Measurements from ENCODE around the gene GPBP1. TPM values are rescaled to one million over a fixed set of nuclear protein-coding genes. Genes with fewer than 3 reads are reported as not detected.

Gene GPBP1
- total and polyA plus RNA-seq, 5 donors from 2014 or later: 88.8 to 171 (median 98.5) TPM

DNA sequence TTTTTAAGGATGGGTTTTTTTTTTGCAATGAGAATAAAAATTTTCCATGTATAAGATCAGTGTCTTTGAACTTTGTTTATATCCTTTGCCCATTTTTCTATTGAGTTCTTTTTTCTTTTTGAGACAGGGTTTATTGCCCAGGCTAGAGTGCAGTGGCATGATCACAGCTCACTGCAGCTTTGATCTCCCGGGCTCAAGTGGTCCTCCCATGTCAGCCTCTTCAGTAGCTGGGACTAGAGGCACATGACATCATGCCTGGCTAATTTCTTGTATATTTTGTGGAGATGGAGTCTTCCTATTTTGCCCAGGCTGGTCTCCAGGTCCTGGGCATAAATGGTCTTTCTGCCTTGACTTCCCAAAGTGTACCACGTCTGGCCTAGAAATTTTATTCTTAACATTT lies 21.2 kb downstream of the GPBP1 start:
- H3K4me3 Mint-ChIP-seq: no peak overlapping the region
- Histone ChIP-seq H3K9me3 (ENCODE audit: control insufficient read depth in 2 of 2, low read length in 2 of 2) (no peaks in the 10 kb centered on the region), H3K27me3 (ENCODE audit: control insufficient read depth, insufficient read depth, low read length) (no peaks in the 10 kb centered on the region), H3K36me3 (ENCODE audit: control insufficient read depth, insufficient read depth, low read length) (peaks cover 25% of the 10 kb centered on the region), H3K27ac (ENCODE audit: insufficient read depth, low read length, poor library complexity, severe bottlenecking) (no peak overlapping the region), H3K4me3 (ENCODE audit: low read depth, low read length) (no peak overlapping the region), H3K4me1 (ENCODE audit: control insufficient read depth, insufficient read depth, low read length, poor library complexity, severe bottlenecking) (peaks cover 50% of the 10 kb centered on the region)
- H3K27me3 Mint-ChIP-seq: no peaks in the 10 kb centered on the region
- peaks cover 0 to 3% (median 0%) of the 10 kb centered on the region in 7 donors for H3K9me3 Mint-ChIP-seq
- peaks cover 41 to 83% (median 64%) of the 10 kb centered on the region in 4 donors for H3K4me1 Mint-ChIP-seq
- no peak for DNase-seq
- ATAC-seq (ENCODE audit: low read depth in 2 of 2): no peak
- H3K36me3 Mint-ChIP-seq: peaks cover 43% of the 10 kb centered on the region
- H3K27ac Mint-ChIP-seq: peak overlapping the region in 1 of 3 donors; percentile 42

GRCh38 chr5:57199866-57200265 lies 26.0 kb downstream of the GPBP1 start:
- Mint-ChIP-seq H3K4me1 (peaks cover 44 to 82% (median 66%) of the 10 kb centered on the region in 4 donors), H3K27ac (peak overlapping the region in 2 of 3 donors; percentile 60 to 81), H3K36me3 (peaks cover 20% of the 10 kb centered on the region), H3K27me3 (no peaks in the 10 kb centered on the region), H3K9me3 (no peaks in the 10 kb centered on the region), H3K4me3 (peak overlapping the region; percentile 7 to 74 (median 44))
- Histone ChIP-seq H3K27me3 (ENCODE audit: control insufficient read depth, insufficient read depth, low read length) (no peaks in the 10 kb centered on the region), H3K9me3 (ENCODE audit: control insufficient read depth in 2 of 2, low read length in 2 of 2) (no peaks in the 10 kb centered on the region), H3K4me1 (ENCODE audit: control insufficient read depth, insufficient read depth, low read length, poor library complexity, severe bottlenecking) (peaks cover 53% of the 10 kb centered on the region), H3K36me3 (ENCODE audit: control insufficient read depth, insufficient read depth, low read length) (peaks cover 14% of the 10 kb centered on the region), H3K4me3 (ENCODE audit: low read depth, low read length) (peak overlapping the region; percentile 33), H3K27ac (ENCODE audit: insufficient read depth, low read length, poor library complexity, severe bottlenecking) (peak overlapping the region; percentile 41)
- ATAC-seq (ENCODE audit: low read depth in 2 of 2) (no peak), DNase-seq (peak in 1 of 3 donors; percentile 57)

GRCh38 chr5:57202811-57203210 lies 29.0 kb downstream of the GPBP1 start:
- H3K9me3 ChIP-seq (ENCODE audit: control insufficient read depth in 2 of 2, low read length in 2 of 2): no peaks in the 10 kb centered on the region
- H3K4me1 ChIP-seq (ENCODE audit: control insufficient read depth, insufficient read depth, low read length, poor library complexity, severe bottlenecking): peaks cover 67% of the 10 kb centered on the region
- peaks cover 6% of the 10 kb centered on the region for H3K36me3 Mint-ChIP-seq
- no peaks in the 10 kb centered on the region for H3K27me3 Mint-ChIP-seq
- H3K9me3 Mint-ChIP-seq: no peaks in the 10 kb centered on the region
- H3K4me1 Mint-ChIP-seq: peaks cover 46 to 89% (median 72%) of the 10 kb centered on the region in 4 donors
- H3K36me3 ChIP-seq (ENCODE audit: control insufficient read depth, insufficient read depth, low read length): peaks cover 3% of the 10 kb centered on the region
- H3K27ac Mint-ChIP-seq: peak overlapping the region; percentile 28 to 89 (median 84)
- no peak for DNase-seq
- H3K4me3 ChIP-seq (ENCODE audit: low read depth, low read length): no peak overlapping the region
- H3K27ac ChIP-seq (ENCODE audit: insufficient read depth, low read length, poor library complexity, severe bottlenecking): peak overlapping the region; percentile 51
- no peak for ATAC-seq (ENCODE audit: low read depth in 2 of 2)
- peak overlapping the region in 2 of 4 donors; percentile 17 to 56 for H3K4me3 Mint-ChIP-seq
- no peaks in the 10 kb centered on the region for H3K27me3 ChIP-seq (ENCODE audit: control insufficient read depth, insufficient read depth, low read length)

- DNase-seq (no peak), ATAC-seq (ENCODE audit: low read depth in 2 of 2) (no peak)
- H3K9me3 Mint-ChIP-seq: no peaks in the 10 kb centered on the region
- H3K27me3 Mint-ChIP-seq: no peaks in the 10 kb centered on the region
- Histone ChIP-seq H3K27me3 (ENCODE audit: control insufficient read depth, insufficient read depth, low read length) (no peaks in the 10 kb centered on the region), H3K36me3 (ENCODE audit: control insufficient read depth, insufficient read depth, low read length) (no peaks in the 10 kb centered on the region), H3K4me1 (ENCODE audit: control insufficient read depth, insufficient read depth, low read length, poor library complexity, severe bottlenecking) (peaks cover 72% of the 10 kb centered on the region), H3K9me3 (ENCODE audit: control insufficient read depth in 2 of 2, low read length in 2 of 2) (no peaks in the 10 kb centered on the region), H3K4me3 (ENCODE audit: low read depth, low read length) (no peak overlapping the region), H3K27ac (ENCODE audit: insufficient read depth, low read length, poor library complexity, severe bottlenecking) (no peak overlapping the region)
- no peaks in the 10 kb centered on the region for H3K36me3 Mint-ChIP-seq
- H3K27ac Mint-ChIP-seq: peak overlapping the region in 1 of 3 donors; percentile 62
- peaks cover 35 to 90% (median 77%) of the 10 kb centered on the region in 4 donors for H3K4me1 Mint-ChIP-seq
- peak overlapping the region in 2 of 4 donors; percentile 42 to 49 for H3K4me3 Mint-ChIP-seq
These were observed 33.3 kb downstream of the GPBP1 start for GRCh38 chr5:57207007-57207653.

DNA sequence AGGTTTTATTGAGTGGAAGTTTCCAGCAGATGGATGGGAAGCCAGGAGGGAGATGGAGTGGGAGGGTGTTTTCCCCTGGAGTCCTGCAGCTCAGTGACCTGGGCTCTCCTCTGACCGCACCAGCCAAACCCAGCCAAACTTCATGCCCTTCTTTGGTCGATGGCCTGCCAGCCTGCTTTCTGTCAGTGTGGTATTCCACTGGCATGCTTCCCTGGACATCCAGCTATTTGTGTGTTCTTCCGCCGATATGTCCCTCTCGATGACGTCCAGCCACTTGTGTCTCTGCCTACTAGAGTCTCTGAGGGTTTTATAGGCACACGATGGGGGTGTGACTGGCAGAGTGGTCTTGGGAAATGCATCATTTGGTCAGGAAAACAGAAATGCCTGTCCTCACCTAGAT lies 33.8 kb downstream of the GPBP1 start:
- Mint-ChIP-seq H3K27me3 (no peaks in the 10 kb centered on the region), H3K27ac (no peak overlapping the region), H3K4me3 (peak overlapping the region in 2 of 4 donors; percentile 49 to 61), H3K4me1 (peaks cover 33 to 90% (median 78%) of the 10 kb centered on the region in 4 donors), H3K9me3 (no peaks in the 10 kb centered on the region), H3K36me3 (no peaks in the 10 kb centered on the region)
- Histone ChIP-seq H3K27me3 (ENCODE audit: control insufficient read depth, insufficient read depth, low read length) (no peaks in the 10 kb centered on the region), H3K9me3 (ENCODE audit: control insufficient read depth in 2 of 2, low read length in 2 of 2) (no peaks in the 10 kb centered on the region), H3K27ac (ENCODE audit: insufficient read depth, low read length, poor library complexity, severe bottlenecking) (no peak overlapping the region), H3K4me1 (ENCODE audit: control insufficient read depth, insufficient read depth, low read length, poor library complexity, severe bottlenecking) (peaks cover 70% of the 10 kb centered on the region), H3K4me3 (ENCODE audit: low read depth, low read length) (no peak overlapping the region), H3K36me3 (ENCODE audit: control insufficient read depth, insufficient read depth, low read length) (no peaks in the 10 kb centered on the region)
- ATAC-seq (ENCODE audit: low read depth in 2 of 2) (no peak), DNase-seq (no peak)

DNA sequence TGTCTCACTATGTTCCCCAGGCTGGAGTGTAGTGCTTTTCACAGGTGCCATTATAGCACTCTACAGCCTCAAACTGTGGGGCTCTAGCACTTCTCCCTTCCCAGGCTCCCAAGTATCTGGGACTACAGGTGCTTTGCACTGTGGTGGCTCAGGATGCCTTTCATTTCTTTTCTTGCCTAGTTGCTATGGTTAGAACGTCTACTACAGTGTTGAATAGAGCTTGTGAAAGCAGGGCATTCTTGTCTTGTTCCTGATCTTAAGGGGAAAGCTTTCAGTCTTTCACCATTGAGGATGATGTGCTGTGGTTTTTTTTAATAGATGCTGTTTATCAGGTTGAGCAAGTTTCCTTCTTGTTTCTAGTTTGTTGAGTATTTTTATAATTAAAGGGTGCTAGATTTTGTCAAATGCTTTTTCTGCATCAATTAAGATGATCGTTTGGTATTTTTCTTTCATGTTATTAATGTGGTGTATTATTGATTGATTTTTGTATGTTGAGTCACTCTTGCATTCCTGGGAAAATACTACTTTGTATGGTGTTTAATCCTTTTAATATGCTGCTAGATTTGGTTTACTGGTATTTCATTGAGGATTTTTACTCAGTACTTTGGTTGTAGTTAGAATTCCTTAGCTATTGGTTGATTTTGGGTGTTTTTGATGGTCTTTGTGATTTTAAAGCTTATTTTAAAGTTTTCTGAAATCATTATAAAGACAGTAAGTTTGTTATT lies 35.6 kb downstream of the GPBP1 start:
- Histone ChIP-seq H3K27ac (ENCODE audit: insufficient read depth, low read length, poor library complexity, severe bottlenecking) (peak overlapping the region; percentile 49), H3K4me3 (ENCODE audit: low read depth, low read length) (peak overlapping the region; percentile 42), H3K27me3 (ENCODE audit: control insufficient read depth, insufficient read depth, low read length) (no peaks in the 10 kb centered on the region), H3K4me1 (ENCODE audit: control insufficient read depth, insufficient read depth, low read length, poor library complexity, severe bottlenecking) (peaks cover 57% of the 10 kb centered on the region), H3K9me3 (ENCODE audit: control insufficient read depth in 2 of 2, low read length in 2 of 2) (no peaks in the 10 kb centered on the region), H3K36me3 (ENCODE audit: control insufficient read depth, insufficient read depth, low read length) (peaks cover 6% of the 10 kb centered on the region)
- Mint-ChIP-seq H3K9me3 (no peaks in the 10 kb centered on the region), H3K4me3 (peak overlapping the region; percentile 2 to 64 (median 45)), H3K27me3 (no peaks in the 10 kb centered on the region), H3K4me1 (peaks cover 23 to 85% (median 69%) of the 10 kb centered on the region in 4 donors), H3K36me3 (no peaks in the 10 kb centered on the region), H3K27ac (peak overlapping the region; percentile 62 to 70 (median 67))
- ATAC-seq (ENCODE audit: low read depth in 2 of 2) (no peak), DNase-seq (no peak)

GRCh38 chr5:57210633-57211032 lies 36.8 kb downstream of the GPBP1 start:
- H3K9me3 Mint-ChIP-seq: no peaks in the 10 kb centered on the region
- no peak overlapping the region for H3K4me3 Mint-ChIP-seq
- ATAC-seq (ENCODE audit: low read depth in 2 of 2) (no peak), DNase-seq (no peak)
- Histone ChIP-seq H3K9me3 (ENCODE audit: control insufficient read depth in 2 of 2, low read length in 2 of 2) (no peaks in the 10 kb centered on the region), H3K27ac (ENCODE audit: insufficient read depth, low read length, poor library complexity, severe bottlenecking) (peak overlapping the region; percentile 34), H3K36me3 (ENCODE audit: control insufficient read depth, insufficient read depth, low read length) (peaks cover 18% of the 10 kb centered on the region), H3K4me3 (ENCODE audit: low read depth, low read length) (peak overlapping the region; percentile 10), H3K4me1 (ENCODE audit: control insufficient read depth, insufficient read depth, low read length, poor library complexity, severe bottlenecking) (peaks cover 48% of the 10 kb centered on the region), H3K27me3 (ENCODE audit: control insufficient read depth, insufficient read depth, low read length) (no peaks in the 10 kb centered on the region)
- peaks cover 21 to 86% (median 67%) of the 10 kb centered on the region in 4 donors for H3K4me1 Mint-ChIP-seq
- H3K27me3 Mint-ChIP-seq: no peaks in the 10 kb centered on the region
- peak overlapping the region; percentile 6 to 82 (median 70) for H3K27ac Mint-ChIP-seq
- H3K36me3 Mint-ChIP-seq: peaks cover 10% of the 10 kb centered on the region

Measured in CD4-positive, CD25-positive, alpha-beta regulatory T cell (primary cell).